CD4-positive, alpha-beta T cell (primary cell): ENCODE measurements around the gene PP2D1. TPM values are rescaled to one million over a fixed set of nuclear protein-coding genes. Genes with fewer than 3 reads are reported as not detected.
"Not testable (repeated sequence)": the region's sequence is repeated elsewhere in the genome, so short reads cannot be mapped to it uniquely, and the experiment has no call there.

ENCODE experiments used
- ATAC-seq: fragments of 200-7000 bp; cut with Tn5 transposase; one replicate; pipeline ENCODE4 v1.10.0; 2022; ENCODE audit warnings: mild to moderate bottlenecking; ENCODE audit not compliant: poor library complexity
- CTCF ChIA-PET: fragments of 350-600 bp; sonication (Branson Sonifier 250); formaldehyde crosslinking; loops from one replicate; lab custom pipeline; 2021; ENCODE audit warnings: antibody characterized with exemption, inconsistent platforms; lab: Charles Lee
- POLR2A ChIA-PET: fragments of 350-600 bp; sonication (Branson Sonifier 250); formaldehyde crosslinking; loops from one replicate; lab custom pipeline; 2021; ENCODE audit warnings: antibody characterized with exemption, inconsistent platforms; lab: Charles Lee
- DNase-seq, 14 experiments: peaks; one replicate each; pipeline ENCODE4 v3.0.0-alpha.2; 2013 to 2020; ENCODE audit warnings: mixed read lengths in 2 of 14
- H3K27ac ChIP-seq, 2 donors: one replicate each; pipeline versions ENCODE4 v1.5.1 to v1.7.0; 2013; ENCODE audit warnings: low read length in 2 of 2, low read depth in 1 of 2, mild to moderate bottlenecking in 1 of 2
- H3K27me3 ChIP-seq, 2 experiments: 1 replicate in 1 of 2; 2 replicates in 1 of 2; pipeline versions ENCODE4 v1.6.1 to v1.7.0; 2013; ENCODE audit warnings: low read length in 2 of 2, control low read depth in 1 of 2, mild to moderate bottlenecking in 1 of 2, moderate library complexity in 1 of 2; ENCODE audit not compliant: insufficient read depth in 2 of 2, control insufficient read depth in 1 of 2
- H3K36me3 ChIP-seq: one replicate; pipeline ENCODE4 v1.6.1; 2013; ENCODE audit warnings: low read length, control low read depth; ENCODE audit not compliant: insufficient read depth
- H3K4me1 ChIP-seq: one replicate; pipeline ENCODE4 v1.6.1; 2013; ENCODE audit warnings: low read length, control low read depth; ENCODE audit not compliant: insufficient read depth
- H3K4me3 ChIP-seq: one replicate; pipeline ENCODE4 v1.5.1; 2013; ENCODE audit warnings: mild to moderate bottlenecking, low read length, moderate library complexity
- H3K9me3 ChIP-seq, 2 experiments: 1 replicate in 1 of 2; 2 replicates in 1 of 2; pipeline versions ENCODE4 v1.6.1 to v1.7.0; 2013; ENCODE audit warnings: low read length in 2 of 2, mild to moderate bottlenecking in 2 of 2, control low read depth in 1 of 2, moderate library complexity in 1 of 2; ENCODE audit not compliant: control insufficient read depth in 1 of 2, insufficient read depth in 1 of 2
- H3K27ac Mint-ChIP-seq: one replicate; pipeline ENCODE4 v1.8.0; 2020; ENCODE audit warnings: mixed read lengths
- H3K27me3 Mint-ChIP-seq: one replicate; pipeline ENCODE4 v1.8.0; 2021; ENCODE audit warnings: mixed read lengths
- H3K36me3 Mint-ChIP-seq: one replicate; pipeline ENCODE4 v1.8.0; 2021; ENCODE audit warnings: low read depth, mixed read lengths
- H3K4me1 Mint-ChIP-seq: one replicate; pipeline ENCODE4 v1.8.0; 2021; ENCODE audit warnings: low read depth, mixed read lengths
- H3K4me3 Mint-ChIP-seq: one replicate; pipeline ENCODE4 v1.8.0; 2020; ENCODE audit warnings: mild to moderate bottlenecking, mixed read lengths
- H3K9me3 Mint-ChIP-seq: one replicate; pipeline ENCODE4 v1.8.0; 2020; ENCODE audit warnings: mixed read lengths
- intact Hi-C, 2 experiments: fragments of 100-400 bp; cut with DNase I in 1 of 2; cut with micrococcal nuclease in 1 of 2; formaldehyde crosslinking; loops; one replicate each; pipeline versions ENCODE4 v1.15.1 to v1.9.0; 2023 to 2025; cut with DNase I, micrococcal nuclease
- total RNA-seq, 174 experiments: library from RNA in 2 of 174; stranded (reverse) in 2 of 174; gene quantifications; one replicate each; pipeline ENCODE4 v1.2.3 and lab custom pipeline; 2021 to 2026
- TF ChIP-seq, protein P1 (sequence below): fragments of 200-600 bp; IDR thresholded peaks from one replicate; pipeline ENCODE4 v1.8.0; 2022; ENCODE audit warnings: antibody characterized with exemption, mild to moderate bottlenecking

Gene PP2D1
- total RNA-seq, 2 experiments from 2014 or later, result not detected

DNA sequence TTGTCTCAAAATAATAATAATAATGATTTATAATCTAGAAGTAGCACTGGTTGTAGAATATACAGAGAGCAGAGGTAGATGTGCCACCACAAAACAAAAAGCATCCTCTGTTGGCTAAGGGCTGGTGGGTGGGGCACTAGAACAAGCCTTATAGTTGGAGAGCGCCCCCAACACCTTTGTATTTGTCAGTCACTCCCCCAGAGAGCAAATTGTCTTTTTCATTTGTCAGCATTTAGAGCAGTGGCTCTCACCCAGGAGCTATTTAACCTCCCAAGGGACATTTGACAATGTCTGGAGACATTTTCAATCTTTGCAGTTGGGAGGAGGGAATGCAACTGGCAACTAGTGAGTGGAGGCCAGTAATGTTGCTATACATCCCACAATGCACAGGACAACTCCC is 34.5 kb upstream of the PP2D1 start:
- H3K9me3 Mint-ChIP-seq, result no peaks in the 10 kb centered on the region
- no peak overlapping the region for H3K27ac Mint-ChIP-seq
- DNase-seq (no peak), ATAC-seq (no peak)
- no peaks in the 10 kb centered on the region for H3K36me3 ChIP-seq
- peaks cover 76% of the 10 kb centered on the region for H3K4me1 ChIP-seq
- H3K4me1 Mint-ChIP-seq, result peaks cover 85% of the 10 kb centered on the region
- no peaks in the 10 kb centered on the region for H3K9me3 ChIP-seq
- no peak overlapping the region for H3K4me3 Mint-ChIP-seq
- H3K27me3 ChIP-seq, result no peaks in the 10 kb centered on the region
- POLR2A ChIA-PET, result interaction anchor here (2.0 kb wide), 1 partner anchor 139 kb away, joined by 4 read pairs; the partner anchor contains the start of gene SGO1
- no peak overlapping the region for H3K27ac ChIP-seq
- TF ChIP-seq, protein P1, sequence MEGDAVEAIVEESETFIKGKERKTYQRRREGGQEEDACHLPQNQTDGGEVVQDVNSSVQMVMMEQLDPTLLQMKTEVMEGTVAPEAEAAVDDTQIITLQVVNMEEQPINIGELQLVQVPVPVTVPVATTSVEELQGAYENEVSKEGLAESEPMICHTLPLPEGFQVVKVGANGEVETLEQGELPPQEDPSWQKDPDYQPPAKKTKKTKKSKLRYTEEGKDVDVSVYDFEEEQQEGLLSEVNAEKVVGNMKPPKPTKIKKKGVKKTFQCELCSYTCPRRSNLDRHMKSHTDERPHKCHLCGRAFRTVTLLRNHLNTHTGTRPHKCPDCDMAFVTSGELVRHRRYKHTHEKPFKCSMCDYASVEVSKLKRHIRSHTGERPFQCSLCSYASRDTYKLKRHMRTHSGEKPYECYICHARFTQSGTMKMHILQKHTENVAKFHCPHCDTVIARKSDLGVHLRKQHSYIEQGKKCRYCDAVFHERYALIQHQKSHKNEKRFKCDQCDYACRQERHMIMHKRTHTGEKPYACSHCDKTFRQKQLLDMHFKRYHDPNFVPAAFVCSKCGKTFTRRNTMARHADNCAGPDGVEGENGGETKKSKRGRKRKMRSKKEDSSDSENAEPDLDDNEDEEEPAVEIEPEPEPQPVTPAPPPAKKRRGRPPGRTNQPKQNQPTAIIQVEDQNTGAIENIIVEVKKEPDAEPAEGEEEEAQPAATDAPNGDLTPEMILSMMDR, result no peak
- no peaks in the 10 kb centered on the region for H3K27me3 Mint-ChIP-seq
- intact Hi-C loops, result loop anchor here in 1 of 2 experiments (10.0 kb wide), 2 partner anchors 58 to 62 kb away; no protein-coding TSS in a partner anchor
- H3K36me3 Mint-ChIP-seq, result peaks cover 3% of the 10 kb centered on the region
- no peak overlapping the region for H3K4me3 ChIP-seq
- CTCF ChIA-PET, result no interaction called here

DNA sequence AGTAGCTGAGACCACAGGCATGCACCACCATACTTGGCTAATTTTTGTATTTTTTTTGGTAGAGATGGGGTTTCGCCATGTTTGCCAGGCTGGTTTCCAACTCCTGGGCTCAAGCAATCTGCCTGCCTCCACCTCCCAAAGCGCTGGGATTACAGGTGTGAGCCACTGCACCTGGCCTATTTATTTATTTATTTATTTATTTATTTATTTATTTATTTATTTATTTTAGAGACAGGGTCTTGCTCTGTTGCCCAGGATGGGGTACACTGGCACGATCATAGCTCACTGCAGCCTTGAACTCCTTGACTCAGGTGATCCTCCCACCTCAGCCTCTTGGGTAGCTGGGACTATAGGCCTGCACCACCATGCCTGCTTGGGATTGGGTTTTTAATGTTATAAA is 33.1 kb upstream of the PP2D1 start:
- H3K27ac ChIP-seq, H3K4me3 Mint-ChIP-seq, CTCF ChIA-PET, H3K9me3 ChIP-seq, DNase-seq, H3K27me3 ChIP-seq, H3K9me3 Mint-ChIP-seq, H3K27me3 Mint-ChIP-seq, H3K36me3 ChIP-seq, H3K4me3 ChIP-seq, ATAC-seq: not testable (repeated sequence)
- peaks cover 13% of the 10 kb centered on the region for H3K36me3 Mint-ChIP-seq
- intact Hi-C loops, result loop anchor here in 1 of 2 experiments (10.0 kb wide), 2 partner anchors 60 kb away; no protein-coding TSS in a partner anchor
- POLR2A ChIA-PET, result interaction anchor here (1.3 to 5.7 kb wide), 3 partner anchors 34 to 141 kb away, joined by 6 to 48 read pairs (median 12); partner anchors contain the start of genes RAB5A and SGO1
- peak overlapping the region; percentile 67 for H3K27ac Mint-ChIP-seq
- peaks cover 72% of the 10 kb centered on the region for H3K4me1 ChIP-seq
- peaks cover 83% of the 10 kb centered on the region for H3K4me1 Mint-ChIP-seq

- peak overlapping the region; percentile 99 for H3K27ac Mint-ChIP-seq
- H3K9me3 Mint-ChIP-seq, result no peaks in the 10 kb centered on the region
- Histone ChIP-seq H3K4me3 (peak overlapping the region; percentile 53), H3K36me3 (no peaks in the 10 kb centered on the region), H3K27me3 (no peaks in the 10 kb centered on the region), H3K27ac (peak overlapping the region; percentile 57 to 82), H3K9me3 (no peaks in the 10 kb centered on the region), H3K4me1 (peaks cover 68% of the 10 kb centered on the region)
- H3K27me3 Mint-ChIP-seq, result no peaks in the 10 kb centered on the region
- H3K4me1 Mint-ChIP-seq, result peaks cover 72% of the 10 kb centered on the region
- POLR2A ChIA-PET, result interaction anchor here (0.6 to 5.7 kb wide), 9 partner anchors 10 to 142 kb away, joined by 3 to 48 read pairs (median 6); partner anchors contain the start of genes RAB5A and SGO1
- ATAC-seq, result no peak
- CTCF ChIA-PET, result interaction anchor here (1.1 kb wide), 1 partner anchor 10 kb away, joined by 3 read pairs; no protein-coding TSS in a partner anchor
- peaks cover 20% of the 10 kb centered on the region for H3K36me3 Mint-ChIP-seq
- TF ChIP-seq, protein P1, result no peak
- peak overlapping the region; percentile 87 for H3K4me3 Mint-ChIP-seq
- DNase-seq, result peak in 3 of 14 experiments; percentile 45 to 64 (median 46)
- intact Hi-C loops, result loop anchor here (2.0 to 10.0 kb wide), 5 partner anchors 33 to 143 kb away; partner anchors contain the start of gene SGO1 (in 1 of the 2)
Observed at GRCh38 chr3:20043825-20044224, 31.8 kb upstream of the PP2D1 start.
